AG09319 (cell line): ENCODE measurements around the gene AUP1.
"Not testable (repeated sequence)": the region's sequence is repeated elsewhere in the genome, so short reads cannot be mapped to it uniquely, and the experiment has no call there.

ENCODE experiments used
- DNase-seq: peaks from one replicate; pipeline ENCODE4 v3.0.0-alpha.2; 2010; ENCODE audit warnings: low read depth; ENCODE audit errors: extremely low read depth
- CTCF ChIP-seq: IDR thresholded peaks from 2 replicates; pipeline ENCODE4 v1.5.1; 2011; ENCODE audit warnings: low read depth, mild to moderate bottlenecking, inconsistent platforms, low read length, moderate library complexity

Gene AUP1

GRCh38 chr2:74564222-74564621 is 34.7 kb upstream of the AUP1 start:
- no peak for DNase-seq

GRCh38 chr2:74562126-74562775 is 32.7 kb upstream of the AUP1 start:
- no peak for DNase-seq
- no peak for TF ChIP-seq CTCF

More at GRCh38 chr2:74564222-74564621, 34.7 kb upstream of the AUP1 start:
- TF ChIP-seq CTCF = no peak

- DNase-seq = not testable (repeated sequence)
Observed at GRCh38 chr2:74561022-74561421, 31.5 kb upstream of the AUP1 start.

GRCh38 chr2:74560591-74560990 is 31.1 kb upstream of the AUP1 start:
- no peak for TF ChIP-seq CTCF
- no peak for DNase-seq

- DNase-seq = no peak
Observed at GRCh38 chr2:74559912-74560311, 30.4 kb upstream of the AUP1 start.

GRCh38 chr2:74558284-74559230 is 29.1 kb upstream of the AUP1 start:
- no peak for DNase-seq

More at GRCh38 chr2:74559912-74560311, 30.4 kb upstream of the AUP1 start:
- no peak for TF ChIP-seq CTCF

GRCh38 chr2:74556831-74557370 is 27.4 kb upstream of the AUP1 start:
- TF ChIP-seq CTCF = no peak
- no peak for DNase-seq

More at GRCh38 chr2:74558284-74559230, 29.1 kb upstream of the AUP1 start:
- TF ChIP-seq CTCF = no peak
